Activated CD8-positive, alpha-beta T cell treated with anti-CD3 and anti-CD28 coated beads for 36 hours (primary cell): ENCODE measurements around the gene SKAP1. TPM values are rescaled to one million over a fixed set of nuclear protein-coding genes. Genes with fewer than 3 reads are reported as not detected.

Experiments
- ATAC-seq: fragments of 200-7000 bp; cut with Tn5 transposase; one replicate; pipeline ENCODE4 v1.10.0; 2021; ENCODE audit warnings: mild to moderate bottlenecking, moderate library complexity
- CTCF ChIA-PET: fragments of 350-600 bp; sonication (Branson Sonifier 250); formaldehyde crosslinking; loops from one replicate; lab custom pipeline; 2021; ENCODE audit warnings: antibody characterized with exemption; lab: Charles Lee
- POLR2A ChIA-PET: fragments of 350-600 bp; sonication (Branson Sonifier 250); formaldehyde crosslinking; loops from one replicate; lab custom pipeline; 2021; ENCODE audit warnings: antibody characterized with exemption; lab: Charles Lee
- DNase-seq: peaks from one replicate; pipeline ENCODE4 v3.0.0-alpha.2; 2020
- H3K27ac Mint-ChIP-seq: one replicate; pipeline ENCODE4 v1.8.0; 2021; ENCODE audit warnings: mild to moderate bottlenecking, mixed read lengths
- H3K27me3 Mint-ChIP-seq: one replicate; pipeline ENCODE4 v1.8.0; 2021; ENCODE audit warnings: mixed read lengths
- H3K36me3 Mint-ChIP-seq: one replicate; pipeline ENCODE4 v1.8.0; 2021; ENCODE audit warnings: low read depth, mixed read lengths
- H3K4me1 Mint-ChIP-seq: one replicate; pipeline ENCODE4 v1.8.0; 2021; ENCODE audit warnings: low read depth, mixed read lengths
- H3K4me3 Mint-ChIP-seq: one replicate; pipeline ENCODE4 v1.8.0; 2021; ENCODE audit warnings: mild to moderate bottlenecking, moderate library complexity, mixed read lengths
- H3K9me3 Mint-ChIP-seq: one replicate; pipeline ENCODE4 v1.8.0; 2021; ENCODE audit warnings: mixed read lengths
- CTCF ChIP-seq: fragments of 200-600 bp; IDR thresholded peaks from one replicate; pipeline ENCODE4 v1.8.0; 2022; ENCODE audit warnings: antibody characterized with exemption, mild to moderate bottlenecking
- intact Hi-C: fragments of 100-400 bp; cut with micrococcal nuclease; formaldehyde crosslinking; loops from one replicate; pipeline ENCODE4 v1.10.0; 2022
- total RNA-seq, 2 experiments: library from RNA; stranded (reverse); gene quantifications; one replicate each; pipeline ENCODE4 v1.2.3, GENCODE V29; 2021

The SKAP1 gene
- total RNA-seq, 2 experiments from 2014 or later, result 73.9 to 81.3 TPM

- ChIA-PET CTCF (interaction anchor here (2.7 to 2.9 kb wide), 2 partner anchors 9 to 18 kb away, joined by 9 to 15 read pairs; no protein-coding TSS in a partner anchor), POLR2A (no interaction called here)
- no peak for TF ChIP-seq CTCF
- intact Hi-C loops, result no loop called here
- DNase-seq (no peak), ATAC-seq (no peak)
- H3K9me3 Mint-ChIP-seq, result no peaks in the 10 kb centered on the region
- no peaks in the 10 kb centered on the region for H3K27me3 Mint-ChIP-seq
- H3K36me3 Mint-ChIP-seq, result peaks cover 10% of the 10 kb centered on the region
- H3K4me3 Mint-ChIP-seq, result no peak overlapping the region
- H3K4me1 Mint-ChIP-seq, result peaks cover 24% of the 10 kb centered on the region
- no peak overlapping the region for H3K27ac Mint-ChIP-seq
These were observed 112.3 kb downstream of the SKAP1 start for GRCh38 chr17:48317732-48318131.

- CTCF ChIA-PET, result no interaction called here
- intact Hi-C loops, result no loop called here
- peaks cover 10% of the 10 kb centered on the region for H3K36me3 Mint-ChIP-seq
- H3K27me3 Mint-ChIP-seq, result no peaks in the 10 kb centered on the region
- H3K4me1 Mint-ChIP-seq, result peaks cover 30% of the 10 kb centered on the region
- H3K27ac Mint-ChIP-seq, result no peak overlapping the region
- H3K4me3 Mint-ChIP-seq, result no peak overlapping the region
- POLR2A ChIA-PET, result no interaction called here
- no peaks in the 10 kb centered on the region for H3K9me3 Mint-ChIP-seq
- ATAC-seq, result no peak
- no peak for DNase-seq
- TF ChIP-seq CTCF, result no peak
These were observed 115.3 kb downstream of the SKAP1 start for GRCh38 chr17:48314716-48315115.

GRCh38 chr17:48313096-48313755, 116.8 kb downstream of the SKAP1 start:
- Mint-ChIP-seq H3K4me1 (peaks cover 35% of the 10 kb centered on the region), H3K27me3 (no peaks in the 10 kb centered on the region), H3K4me3 (no peak overlapping the region), H3K9me3 (no peaks in the 10 kb centered on the region), H3K36me3 (peaks cover 5% of the 10 kb centered on the region), H3K27ac (no peak overlapping the region)
- DNase-seq (no peak), ATAC-seq (no peak)
- intact Hi-C loops, result no loop called here
- ChIA-PET CTCF (interaction anchor here (1.2 kb wide), 1 partner anchor 280 kb away, joined by 3 read pairs; the partner anchor contains the start of gene HOXB5), POLR2A (interaction anchor here (1.1 kb wide), 1 partner anchor 20 kb away, joined by 4 read pairs; no protein-coding TSS in a partner anchor)
- no peak for TF ChIP-seq CTCF

GRCh38 chr17:48311324-48311723, 118.7 kb downstream of the SKAP1 start:
- Mint-ChIP-seq H3K27me3 (no peaks in the 10 kb centered on the region), H3K4me3 (no peak overlapping the region), H3K27ac (no peak overlapping the region), H3K4me1 (peaks cover 29% of the 10 kb centered on the region), H3K36me3 (peaks cover 6% of the 10 kb centered on the region), H3K9me3 (no peaks in the 10 kb centered on the region)
- intact Hi-C loops, result no loop called here
- no peak for ATAC-seq
- POLR2A ChIA-PET, result no interaction called here
- DNase-seq, result no peak
- TF ChIP-seq CTCF, result no peak
- CTCF ChIA-PET, result no interaction called here

- no peak for DNase-seq
- POLR2A ChIA-PET, result no interaction called here
- ATAC-seq, result no peak
- H3K4me1 Mint-ChIP-seq, result peaks cover 30% of the 10 kb centered on the region
- no peak for TF ChIP-seq CTCF
- no peaks in the 10 kb centered on the region for H3K9me3 Mint-ChIP-seq
- no peaks in the 10 kb centered on the region for H3K27me3 Mint-ChIP-seq
- no peak overlapping the region for H3K27ac Mint-ChIP-seq
- peaks cover 4% of the 10 kb centered on the region for H3K36me3 Mint-ChIP-seq
- H3K4me3 Mint-ChIP-seq, result no peak overlapping the region
- intact Hi-C loops, result no loop called here
- CTCF ChIA-PET, result interaction anchor here (0.9 kb wide), 1 partner anchor 11 kb away, joined by 3 read pairs; no protein-coding TSS in a partner anchor
These were observed 119.2 kb downstream of the SKAP1 start for GRCh38 chr17:48310748-48311213.
